H1 (cell line): ENCODE data around the gene CLN5. TPM values are rescaled to one million over a fixed set of nuclear protein-coding genes. Genes with fewer than 3 reads are reported as not detected.

ENCODE experiments used
- CTCF ChIA-PET: fragments of 300-600 bp; sonication (Branson Sonifier 250); formaldehyde crosslinking; loops from one replicate; lab custom pipeline; 2021; ENCODE audit not compliant: partially characterized antibody; lab: Charles Lee
- POLR2A ChIA-PET: fragments of 300-600 bp; sonication (Branson Sonifier 250); formaldehyde crosslinking; loops from one replicate; lab custom pipeline; 2021; ENCODE audit warnings: inconsistent platforms; ENCODE audit not compliant: partially characterized antibody; lab: Charles Lee
- DNase-seq, 2 experiments: peaks; one replicate each; pipeline versions ENCODE4 v3.0.0 to v3.0.0-alpha.2; 2010 to 2022; ENCODE audit warnings: low spot score in 2 of 2, low read depth in 1 of 2, mixed read lengths in 1 of 2
- FAIRE-seq: peaks from 2 replicates; lab custom pipeline; 2011; peaks lifted over from hg19 to GRCh38; lab: Jason Lieb, UNC
- H2AFZ ChIP-seq: 2 replicates; pipeline ENCODE4 v1.8.1; 2012; ENCODE audit warnings: low read length, inconsistent platforms
- H2AK5ac ChIP-seq: 2 replicates; pipeline ENCODE4 v1.6.1; 2013; ENCODE audit warnings: low read depth, low read length
- H2BK120ac ChIP-seq: replicated peaks from 2 replicates; pipeline ENCODE3; 2013; ENCODE audit warnings: low read depth, low read length, inconsistent platforms
- H2BK12ac ChIP-seq: 2 replicates; pipeline ENCODE4 v1.6.1; 2013; ENCODE audit warnings: low read depth, low read length
- H2BK15ac ChIP-seq: 2 replicates; pipeline ENCODE4 v1.6.1; 2013; ENCODE audit warnings: low read length
- H2BK20ac ChIP-seq: 2 replicates; pipeline ENCODE4 v1.6.1; 2013; ENCODE audit warnings: low read length
- H2BK5ac ChIP-seq: 2 replicates; pipeline ENCODE4 v1.6.1; 2013; ENCODE audit warnings: low read depth, low read length
- H3K14ac ChIP-seq: 2 replicates; pipeline ENCODE4 v1.6.1; 2013; ENCODE audit warnings: inconsistent platforms; ENCODE audit not compliant: insufficient read length
- H3K18ac ChIP-seq: 2 replicates; pipeline ENCODE4 v1.6.1; 2013; ENCODE audit warnings: low read length; ENCODE audit errors: extremely low read depth
- H3K23ac ChIP-seq: 2 replicates; pipeline ENCODE4 v1.6.1; 2013; ENCODE audit warnings: inconsistent platforms; ENCODE audit not compliant: insufficient read length
- H3K23me2 ChIP-seq: 2 replicates; pipeline ENCODE4 v1.6.1; 2013; ENCODE audit warnings: low read depth, low read length
- H3K27ac ChIP-seq: 2 replicates; pipeline ENCODE4 v1.6.1; 2011; ENCODE audit warnings: low read depth, low read length, inconsistent platforms
- H3K27me3 ChIP-seq, 4 experiments: replicated peaks in 1 of 4; 1 replicate in 1 of 4; 2 replicates in 3 of 4; pipeline versions ENCODE4 v1.6.1 to v1.8.1; 2011 to 2013; ENCODE audit warnings: low read length in 3 of 4, mild to moderate bottlenecking in 3 of 4, inconsistent platforms in 2 of 4, mixed read lengths in 2 of 4, moderate library complexity in 1 of 4; ENCODE audit not compliant: control insufficient read depth in 3 of 4, insufficient read depth in 3 of 4; ENCODE audit errors: extremely low read depth in 1 of 4
- H3K36me3 ChIP-seq, 4 experiments: 2 replicates each; pipeline versions ENCODE4 v1.6.1 to v1.8.1; 2011 to 2013; ENCODE audit warnings: mild to moderate bottlenecking in 4 of 4, low read length in 3 of 4, moderate library complexity in 2 of 4, control low read depth in 1 of 4, inconsistent platforms in 1 of 4; ENCODE audit not compliant: insufficient read depth in 4 of 4, control insufficient read depth in 2 of 4
- H3K4ac ChIP-seq: replicated peaks from 2 replicates; pipeline ENCODE3; 2013; ENCODE audit warnings: low read length, low read depth, mixed read lengths, inconsistent platforms; ENCODE audit not compliant: insufficient read length
- H3K4me1 ChIP-seq, 4 experiments: replicated peaks in 1 of 4; 1 replicate in 1 of 4; 2 replicates in 3 of 4; pipeline versions ENCODE4 v1.6.1 to v1.8.1; 2011 to 2013; ENCODE audit warnings: low read length in 3 of 4, inconsistent platforms in 2 of 4, mixed read lengths in 1 of 4; ENCODE audit not compliant: insufficient read depth in 4 of 4, control insufficient read depth in 3 of 4
- H3K4me2 ChIP-seq, 2 experiments: 2 replicates each; pipeline versions ENCODE4 v1.6.1 to v1.8.1; 2011 to 2013; ENCODE audit warnings: low read depth in 2 of 2, low read length in 2 of 2, control low read depth in 1 of 2, inconsistent platforms in 1 of 2, mild to moderate bottlenecking in 1 of 2; ENCODE audit not compliant: insufficient read depth in 1 of 2
- H3K4me3 ChIP-seq, 4 experiments: fragments of 200-600, 300-600 bp in 1 of 4; sonication (generic), shearing (Covaris generic), sonication (Bioruptor Twin) in 1 of 4; 2 replicates each; pipeline versions ENCODE4 v1.5.1 to v1.8.1; 2011 to 2016; ENCODE audit warnings: low read length in 4 of 4, low read depth in 3 of 4, control low read depth in 2 of 4, inconsistent platforms in 2 of 4, mild to moderate bottlenecking in 2 of 4, mixed read lengths in 1 of 4, moderate library complexity in 1 of 4; ENCODE audit not compliant: insufficient read depth in 2 of 4; ENCODE audit errors: extremely low read depth in 1 of 4
- H3K56ac ChIP-seq: replicated peaks from 2 replicates; pipeline ENCODE3; 2013; ENCODE audit warnings: low read depth, mild to moderate bottlenecking, mixed read lengths, low read length, inconsistent platforms; ENCODE audit not compliant: insufficient read length
- H3K79me1 ChIP-seq: 2 replicates; pipeline ENCODE4 v1.6.1; 2013; ENCODE audit warnings: low read depth, low read length, control low read depth
- H3K79me2 ChIP-seq, 2 experiments: 2 replicates each; pipeline versions ENCODE4 v1.6.1 to v1.8.1; 2012 to 2013; ENCODE audit warnings: low read length in 2 of 2, mild to moderate bottlenecking in 2 of 2, inconsistent platforms in 1 of 2; ENCODE audit not compliant: insufficient read depth in 2 of 2, control insufficient read depth in 1 of 2
- H3K9ac ChIP-seq, 4 experiments: replicated peaks in 1 of 4; 1 replicate in 1 of 4; 2 replicates in 3 of 4; pipeline versions ENCODE4 v1.6.1 to v1.8.1; 2011 to 2013; ENCODE audit warnings: low read depth in 3 of 4, low read length in 3 of 4, control low read depth in 2 of 4, mild to moderate bottlenecking in 2 of 4, moderate library complexity in 2 of 4, inconsistent platforms in 1 of 4; ENCODE audit errors: extremely low read depth in 1 of 4
- H3K9me3 ChIP-seq, 2 experiments: 2 replicates each; pipeline versions ENCODE4 v1.6.1 to v1.8.1; 2012 to 2013; ENCODE audit warnings: mild to moderate bottlenecking in 2 of 2, moderate library complexity in 2 of 2, control low read depth in 1 of 2, inconsistent platforms in 1 of 2, low read depth in 1 of 2, low read length in 1 of 2, mixed read lengths in 1 of 2; ENCODE audit not compliant: insufficient read depth in 2 of 2
- H4K20me1 ChIP-seq, 2 experiments: replicated peaks in 1 of 2; 2 replicates each; pipeline versions ENCODE3 to v1.8.1; 2011 to 2013; ENCODE audit warnings: inconsistent platforms in 2 of 2, low read length in 2 of 2, mild to moderate bottlenecking in 1 of 2; ENCODE audit not compliant: insufficient read depth in 2 of 2, control insufficient read depth in 1 of 2
- H4K5ac ChIP-seq: 2 replicates; pipeline ENCODE4 v1.6.1; 2013; ENCODE audit warnings: low read length, low read depth, mixed read lengths, inconsistent platforms; ENCODE audit not compliant: insufficient read length
- H4K8ac ChIP-seq: 2 replicates; pipeline ENCODE4 v1.8.0; 2013; ENCODE audit warnings: mild to moderate bottlenecking, moderate library complexity, low read length, inconsistent platforms; ENCODE audit not compliant: insufficient read depth; ENCODE audit errors: extremely low read depth
- H4K91ac ChIP-seq: replicated peaks from 2 replicates; pipeline ENCODE3; 2013; ENCODE audit warnings: low read length, mixed read lengths, inconsistent platforms; ENCODE audit not compliant: insufficient read length
- JUN ChIP-seq: IDR thresholded peaks from 2 replicates; pipeline ENCODE4 v1.6.1; 2011; ENCODE audit warnings: low read depth, mild to moderate bottlenecking, improper control_type of control experiment, low read length
- POU5F1 ChIP-seq: IDR thresholded peaks from 2 replicates; pipeline ENCODE4 v1.6.1; 2011; ENCODE audit warnings: low read depth, mild to moderate bottlenecking, low read length, moderate library complexity
- SIRT6 ChIP-seq: IDR thresholded peaks from one replicate; pipeline ENCODE4 v1.7.1; 2012; ENCODE audit warnings: low read length, inconsistent platforms
- SRF ChIP-seq: IDR thresholded peaks from 2 replicates; pipeline ENCODE4 v1.6.1; 2011; ENCODE audit warnings: mild to moderate bottlenecking, low read depth, low read length, moderate library complexity
- SUZ12 ChIP-seq: fragments of 200-600 bp; sonication (generic); IDR thresholded peaks from 2 replicates; pipeline ENCODE4 v1.6.1; 2012; ENCODE audit warnings: mild to moderate bottlenecking, inconsistent platforms, low read length, moderate library complexity, mixed read lengths
- WGBS, 2 experiments: shearing (Covaris generic) in 1 of 2; methylation state at CpG; one replicate each; pipeline versions ENCODE4 v1.1.6 to v1.1.7; 2013 to 2015; ENCODE audit warnings: low lambda C conversion rate in 2 of 2, mixed read lengths in 2 of 2, inconsistent platforms in 1 of 2, low coverage in 1 of 2, missing lambda C conversion rate in 1 of 2; ENCODE audit not compliant: insufficient replicate concordance in 2 of 2, insufficient coverage in 1 of 2, insufficient read length in 1 of 2; ENCODE audit errors: extremely low coverage in 1 of 2, missing lambda C conversion rate in 1 of 2; 5-methylcytosine and 5-hydroxymethylcytosine counted together
- polyA plus RNA-seq, 7 experiments: library from polyadenylated mRNA; depleted of rRNA in 3 of 7; stranded (reverse) in 5 of 7; unstranded in 2 of 7; fragments of >200 nt in 5 of 7; fragments of 200-250 nt in 2 of 7; gene quantifications; 1 replicate in 5 of 7; 2 replicates in 1 of 7; 4 replicates in 1 of 7; pipeline versions ENCODE4 v1.2.1 to v1.2.3, GENCODE V29; 2011 to 2013; ENCODE audit warnings: missing spikeins in 2 of 7, mixed read lengths in 2 of 7
- total RNA-seq: library from RNA; stranded (reverse); fragmentation: NEBNext Ultra II Directional; extraction: Animal tissue kit (Norgen Biotek cat#: 25700); gene quantifications from 2 replicates; pipeline ENCODE4 v1.2.1, GENCODE V29; 2021

The CLN5 gene
- total and polyA plus RNA-seq, 2 of the 8 experiments (the other 6 are each of a cell fraction or from before 2014, with no cell fraction given) = 5.3 to 10.1 TPM

DNA sequence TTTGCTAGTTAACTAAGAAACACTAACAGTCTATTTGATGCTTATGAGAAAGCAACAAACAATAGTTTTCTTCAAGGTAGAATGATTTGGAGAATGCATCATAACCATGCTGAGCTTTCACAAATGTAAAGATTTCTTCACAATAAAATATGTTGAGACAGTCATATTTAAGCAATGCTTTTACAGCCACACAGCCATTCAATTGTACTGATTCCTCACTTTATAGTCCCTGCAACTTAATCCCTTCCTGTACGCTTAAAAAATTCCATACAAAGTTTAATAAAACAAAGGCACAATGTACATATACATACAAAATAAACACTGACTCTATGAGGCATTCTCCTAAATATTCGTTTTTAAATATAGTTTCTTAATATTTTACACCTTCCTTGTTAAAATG, 48.2 kb upstream of the CLN5 start:
- no peaks in the 10 kb centered on the region for H3K79me2 ChIP-seq
- H3K18ac ChIP-seq = no peak overlapping the region
- no peak overlapping the region for H2AK5ac ChIP-seq
- no peaks in the 10 kb centered on the region for H3K23me2 ChIP-seq
- H3K9me3 ChIP-seq = no peaks in the 10 kb centered on the region
- no peaks in the 10 kb centered on the region for H3K27me3 ChIP-seq
- ChIA-PET CTCF (no interaction called here), POLR2A (no interaction called here)
- H4K8ac ChIP-seq = no peak overlapping the region
- no peak for DNase-seq
- H3K79me1 ChIP-seq = no peaks in the 10 kb centered on the region
- H3K9ac ChIP-seq = no peak overlapping the region
- H3K14ac ChIP-seq = no peak overlapping the region
- H3K4ac ChIP-seq = no peak overlapping the region
- 85% methylated on average over 2 of the region's 2 CpGs; no CpG with 5 or more reads in 1 of the 2 experiments for WGBS, 2 experiments
- H2BK15ac ChIP-seq = no peak overlapping the region
- no peak overlapping the region for H3K23ac ChIP-seq
- H3K4me2 ChIP-seq = no peak overlapping the region
- H2BK120ac ChIP-seq = no peak overlapping the region
- no peak overlapping the region for H2BK20ac ChIP-seq
- H4K5ac ChIP-seq = no peak overlapping the region
- no peak overlapping the region for H2BK5ac ChIP-seq
- no peaks in the 10 kb centered on the region for H4K20me1 ChIP-seq
- H2BK12ac ChIP-seq = no peak overlapping the region
- no peak overlapping the region for H3K56ac ChIP-seq
- H3K4me1 ChIP-seq = no peaks in the 10 kb centered on the region
- H3K36me3 ChIP-seq = no peaks in the 10 kb centered on the region; a peak in 1 of 8 replicates
- H2AFZ ChIP-seq = no peak overlapping the region
- no peak for FAIRE-seq
- no peak overlapping the region for H3K27ac ChIP-seq
- H4K91ac ChIP-seq = no peak overlapping the region
- no peak for TF ChIP-seq SRF
- no peak for TF ChIP-seq SIRT6
- no peak for TF ChIP-seq SUZ12
- no peak for TF ChIP-seq POU5F1
- TF ChIP-seq JUN = no peak
- no peak overlapping the region for H3K4me3 ChIP-seq
